GM20000 (cell line): ENCODE results near the gene KHK.
A peak's percentile ranks its signal among the peaks of the same experiment; 100 is the strongest.

ENCODE experiments used
- DNase-seq: peaks from one replicate; pipeline ENCODE4 v3.0.0; 2012; ENCODE audit warnings: low spot score
- TF ChIP-seq, protein P1 (sequence below): IDR thresholded peaks from 2 replicates; pipeline ENCODE4 v1.5.1; 2012; ENCODE audit warnings: mild to moderate bottlenecking, control low read depth; ENCODE audit errors: extremely low read depth, missing control alignments

Gene KHK

DNA sequence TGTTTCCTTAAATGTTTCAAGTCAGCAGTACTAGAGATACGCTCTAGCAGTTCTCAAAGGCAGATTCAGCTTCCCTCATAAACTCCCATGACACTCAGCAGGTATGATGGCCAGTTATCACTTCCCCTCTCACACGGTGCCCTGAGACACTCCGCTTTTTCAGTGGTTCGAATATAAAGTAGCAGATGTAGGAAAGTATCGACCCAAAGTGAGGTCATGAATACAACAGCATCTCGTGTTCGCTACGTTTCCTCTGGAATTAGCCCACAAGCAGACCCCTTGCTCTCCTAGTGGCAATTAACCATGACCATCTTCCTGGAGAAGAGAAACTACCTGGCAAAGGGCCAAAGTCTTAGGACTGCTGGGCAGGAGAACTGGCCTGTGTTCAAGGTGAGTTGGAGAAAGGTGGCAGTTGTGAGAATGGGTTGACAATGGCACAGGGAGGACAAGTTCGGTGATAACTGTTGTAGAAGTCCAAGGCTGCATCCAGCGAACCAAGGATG, 44.4 kb upstream of the KHK start:
- DNase-seq: peak; percentile 72
- TF ChIP-seq, protein P1, sequence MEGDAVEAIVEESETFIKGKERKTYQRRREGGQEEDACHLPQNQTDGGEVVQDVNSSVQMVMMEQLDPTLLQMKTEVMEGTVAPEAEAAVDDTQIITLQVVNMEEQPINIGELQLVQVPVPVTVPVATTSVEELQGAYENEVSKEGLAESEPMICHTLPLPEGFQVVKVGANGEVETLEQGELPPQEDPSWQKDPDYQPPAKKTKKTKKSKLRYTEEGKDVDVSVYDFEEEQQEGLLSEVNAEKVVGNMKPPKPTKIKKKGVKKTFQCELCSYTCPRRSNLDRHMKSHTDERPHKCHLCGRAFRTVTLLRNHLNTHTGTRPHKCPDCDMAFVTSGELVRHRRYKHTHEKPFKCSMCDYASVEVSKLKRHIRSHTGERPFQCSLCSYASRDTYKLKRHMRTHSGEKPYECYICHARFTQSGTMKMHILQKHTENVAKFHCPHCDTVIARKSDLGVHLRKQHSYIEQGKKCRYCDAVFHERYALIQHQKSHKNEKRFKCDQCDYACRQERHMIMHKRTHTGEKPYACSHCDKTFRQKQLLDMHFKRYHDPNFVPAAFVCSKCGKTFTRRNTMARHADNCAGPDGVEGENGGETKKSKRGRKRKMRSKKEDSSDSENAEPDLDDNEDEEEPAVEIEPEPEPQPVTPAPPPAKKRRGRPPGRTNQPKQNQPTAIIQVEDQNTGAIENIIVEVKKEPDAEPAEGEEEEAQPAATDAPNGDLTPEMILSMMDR: no peak

DNA sequence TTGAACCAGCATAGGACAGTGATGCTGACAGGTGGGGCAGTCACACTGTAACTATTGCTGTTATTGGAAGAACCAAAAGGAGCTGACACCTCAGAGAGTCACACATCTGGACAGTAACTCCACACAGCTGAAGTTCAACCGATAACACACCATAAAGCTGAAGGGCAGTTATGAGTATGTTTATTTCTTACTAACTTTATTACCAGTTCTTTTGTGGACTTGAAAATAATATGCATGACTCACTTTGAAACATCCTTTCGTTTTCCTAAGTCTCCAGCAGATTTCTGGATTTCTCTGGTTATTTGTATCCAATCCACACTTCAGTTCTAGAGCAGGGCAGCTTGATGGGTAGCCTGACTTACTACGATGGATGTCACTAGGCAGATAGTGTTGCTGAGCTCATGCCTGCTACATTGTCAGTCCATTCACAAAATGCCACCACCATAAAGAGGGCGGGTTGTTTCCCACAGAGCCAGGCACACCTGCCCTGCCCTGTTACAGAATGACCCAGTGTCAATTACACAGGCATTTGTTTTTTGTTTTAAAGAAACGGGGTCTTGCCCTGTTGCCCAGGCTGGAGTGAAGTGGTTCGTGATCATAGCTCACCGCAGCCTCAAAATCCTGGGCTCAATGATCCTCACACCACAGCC, 43.5 kb upstream of the KHK start:
- no peak for DNase-seq
- TF ChIP-seq, protein P1: no peak

DNA sequence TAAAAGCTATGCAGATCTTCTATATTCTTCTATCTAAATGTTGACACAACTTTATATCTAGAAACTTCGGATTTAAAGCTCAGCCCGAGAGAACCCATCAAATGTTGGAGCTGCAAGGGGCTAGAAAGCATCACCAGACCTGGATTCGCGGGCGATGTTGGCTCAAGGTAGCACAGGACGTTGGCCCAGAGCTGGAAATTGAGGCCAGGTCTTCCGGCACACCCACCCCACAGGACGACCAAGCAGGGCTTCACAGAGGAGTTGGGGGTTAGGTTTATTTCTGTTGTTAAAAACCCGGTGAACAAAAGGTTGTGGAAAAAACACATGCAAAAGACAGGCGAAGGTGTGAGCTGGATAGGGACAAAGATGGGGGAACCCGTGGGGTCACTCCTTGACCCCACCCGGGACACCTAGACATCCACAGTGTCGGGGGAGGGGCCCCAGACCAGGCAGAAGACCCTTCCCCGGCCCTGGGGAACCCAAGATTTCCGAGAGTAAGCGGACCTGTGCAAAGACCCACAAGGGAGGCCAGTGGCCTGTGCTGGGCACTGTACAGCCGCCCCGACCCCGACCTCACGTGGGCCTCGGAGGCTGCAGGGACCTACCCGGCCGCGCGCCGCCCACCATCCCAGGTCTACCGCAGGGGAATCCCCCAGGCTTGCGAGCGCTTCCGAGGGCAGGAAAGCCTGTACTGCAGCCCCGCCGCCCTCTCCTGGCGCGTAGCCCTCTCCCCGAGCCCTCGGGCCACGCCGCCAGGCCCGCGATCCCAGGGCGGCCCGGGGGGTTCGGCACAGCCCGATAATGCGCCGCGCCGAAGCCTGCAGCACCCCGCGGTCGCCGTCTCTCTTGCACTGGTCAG, 36.9 kb upstream of the KHK start:
- TF ChIP-seq, protein P1: no peak
- DNase-seq: peak; percentile 82

DNA sequence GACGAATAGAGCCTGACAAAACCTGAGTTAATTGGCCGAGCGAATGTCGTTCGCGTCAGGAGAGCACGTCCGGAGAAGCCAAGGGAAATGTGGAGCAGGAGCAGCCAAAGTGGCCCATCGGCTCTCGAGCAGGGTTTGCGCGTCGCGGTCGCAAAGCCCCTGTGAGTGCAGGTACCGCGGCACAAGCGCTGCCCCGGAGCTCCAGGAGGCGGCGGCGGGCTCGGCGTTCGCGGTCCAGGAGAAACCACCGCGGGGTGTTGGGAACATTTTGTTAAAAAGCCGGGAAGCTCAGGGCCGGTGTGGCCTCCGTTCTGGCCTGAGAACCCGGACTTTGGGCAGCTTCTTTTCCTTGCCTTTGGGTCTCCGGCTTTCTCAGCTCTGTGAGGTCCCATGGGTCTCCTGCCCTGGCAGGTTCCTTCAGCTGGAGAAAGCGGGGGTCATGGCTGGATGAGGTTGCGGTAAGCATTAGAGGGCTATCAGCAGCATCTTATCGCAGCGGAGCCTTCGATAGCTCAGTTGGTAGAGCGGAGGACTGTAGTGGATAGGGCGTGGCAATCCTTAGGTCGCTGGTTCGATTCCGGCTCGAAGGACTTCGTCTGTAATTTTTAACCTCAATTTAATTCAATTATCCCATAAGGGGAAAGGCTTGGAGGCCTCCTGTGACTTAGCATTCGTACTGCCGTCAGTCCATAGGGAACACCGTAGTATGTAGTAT, 36.1 kb upstream of the KHK start:
- TF ChIP-seq, protein P1: no peak
- peak; percentile 90 for DNase-seq

DNA sequence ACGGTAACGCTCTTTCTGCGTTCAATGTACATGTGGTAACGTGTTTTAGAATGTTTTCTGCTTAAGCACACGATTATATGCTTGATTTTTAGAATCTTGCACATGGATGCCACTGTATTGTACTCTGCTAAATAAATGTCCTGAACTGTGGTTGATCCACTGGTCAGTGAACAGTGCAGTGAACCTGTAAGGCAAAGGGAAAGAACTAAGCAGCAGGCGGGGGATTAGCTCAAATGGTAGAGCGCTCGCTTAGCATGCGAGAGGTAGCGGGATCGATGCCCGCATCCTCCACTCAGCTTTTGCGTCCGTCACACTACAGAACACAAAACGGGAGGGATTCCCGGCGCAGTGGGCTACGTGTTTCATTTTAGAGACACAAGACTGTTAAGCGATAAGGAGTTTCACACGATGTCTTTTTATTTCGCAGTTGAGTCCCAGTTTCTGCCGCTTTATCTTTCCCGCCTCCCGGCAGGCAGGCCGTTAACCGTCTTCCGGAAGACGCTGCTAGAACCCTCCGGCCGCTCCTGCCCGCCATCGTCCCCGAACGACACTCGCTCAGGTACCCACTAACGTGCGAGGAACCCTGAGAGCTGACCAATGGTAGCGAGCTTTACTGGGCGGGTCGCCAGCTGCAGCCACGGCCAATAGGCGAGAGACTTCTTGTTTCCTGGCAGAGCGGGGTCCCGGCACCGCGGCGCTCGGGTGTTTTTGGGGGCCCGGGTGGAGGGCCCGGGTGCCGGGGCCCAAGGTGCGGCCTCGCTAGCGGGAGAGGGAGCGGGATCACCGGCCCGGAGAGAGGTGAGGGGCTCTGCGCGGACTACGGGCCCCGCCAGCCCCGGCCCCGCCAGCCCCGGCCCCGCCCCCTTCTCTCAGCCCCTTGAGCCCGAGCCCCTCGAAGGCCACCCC, 35.3 kb upstream of the KHK start, which contains the start of gene AGBL5:
TSS of gene AGBL5 (plus strand) at position 673 of the 906 bp plus-strand sequence. CDS start 1,291 bp downstream, outside the sequence.
- TF ChIP-seq, protein P1: no peak
- DNase-seq: peak; percentile 100

DNA sequence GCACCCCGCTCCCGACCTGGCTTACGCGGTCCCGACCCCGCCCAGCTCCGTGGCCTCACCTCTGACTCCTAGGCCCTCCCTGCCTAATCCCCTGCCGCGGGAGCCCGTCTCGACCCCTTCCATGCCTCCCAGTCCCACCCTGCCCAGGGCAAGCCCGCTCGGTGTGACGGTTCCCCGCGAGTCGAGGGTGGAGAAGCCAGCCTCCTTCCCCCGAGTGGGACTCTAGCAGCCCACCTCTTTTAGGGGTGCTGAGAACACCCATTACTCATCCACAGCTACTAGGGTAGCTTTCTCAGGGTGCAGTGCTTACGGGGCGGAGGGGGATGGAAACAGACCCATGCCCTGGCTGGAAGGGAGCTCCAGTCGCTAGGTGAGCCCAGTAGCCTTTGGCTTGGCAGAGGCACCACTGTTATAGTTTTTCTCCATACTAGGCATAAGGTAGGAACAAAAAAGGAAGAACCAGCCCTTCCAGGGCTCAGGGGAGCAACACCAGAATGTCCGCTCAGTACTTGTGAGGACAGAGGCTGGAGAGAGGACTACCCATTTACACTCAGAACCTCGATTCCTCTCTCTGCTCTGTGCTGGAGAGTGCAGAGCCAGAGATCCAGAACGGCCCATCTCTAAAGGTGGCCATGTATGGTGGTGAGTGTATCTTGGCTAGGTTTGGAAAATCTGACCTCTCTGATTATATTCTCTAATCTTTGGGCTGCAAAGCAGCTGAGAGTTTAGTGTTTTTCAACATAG, 34.5 kb upstream of the KHK start:
- no peak for DNase-seq
- TF ChIP-seq, protein P1: no peak
